ENCODE data around the gene FPR2.
"Not testable (repeated sequence)": the region's sequence is repeated elsewhere in the genome, so short reads cannot be mapped to it uniquely, and the experiment has no call there.

FPR2 gene

GRCh38 chr19:51740356-51740755 lies 20.6 kb upstream of the FPR2 start:
- no peak for DNase-seq

GRCh38 chr19:51742789-51743188 lies 18.2 kb upstream of the FPR2 start:
- no peak for DNase-seq

GRCh38 chr19:51743405-51743804 lies 17.6 kb upstream of the FPR2 start:
- no peak for DNase-seq

- no peak for DNase-seq
Observed at GRCh38 chr19:51746731-51747130, 14.2 kb upstream of the FPR2 start.

- DNase-seq: no peak
Observed at GRCh38 chr19:51749979-51750378, 11.0 kb upstream of the FPR2 start.

GRCh38 chr19:51750400-51751094 lies 10.4 kb upstream of the FPR2 start:
- DNase-seq: no peak

- DNase-seq: no peak
Observed at GRCh38 chr19:51751655-51752054, 9.3 kb upstream of the FPR2 start, which contains the start of gene FPR1. Gene FPR1 (minus strand): TSS chr19:51751878. CDS start chr19:51746994, 4,884 bp downstream.

GRCh38 chr19:51754109-51754508 lies 6.9 kb upstream of the FPR2 start:
- no peak for DNase-seq

- no peak for DNase-seq
Observed at GRCh38 chr19:51754770-51755169, 6.2 kb upstream of the FPR2 start.

GRCh38 chr19:51755571-51755970 lies 5.4 kb upstream of the FPR2 start:
- DNase-seq: no peak

GRCh38 chr19:51761696-51762095 lies 716 bp downstream of the FPR2 start:
- DNase-seq: no peak

GRCh38 chr19:51765086-51765485 lies 4.1 kb downstream of the FPR2 start:
- no peak for DNase-seq

- DNase-seq: no peak
Observed at GRCh38 chr19:51766461-51766860, 5.5 kb downstream of the FPR2 start.

GRCh38 chr19:51771376-51772130 lies 10.6 kb downstream of the FPR2 start:
- DNase-seq: no peak

- DNase-seq: no peak
Observed at GRCh38 chr19:51772977-51773376, 12.0 kb downstream of the FPR2 start.

GRCh38 chr19:51776561-51776960 lies 15.6 kb downstream of the FPR2 start:
- not testable (repeated sequence) for DNase-seq

GRCh38 chr19:51777570-51778462 lies 16.8 kb downstream of the FPR2 start:
- DNase-seq: peak; percentile 39

GRCh38 chr19:51779181-51779580 lies 18.2 kb downstream of the FPR2 start:
- DNase-seq: no peak

GRCh38 chr19:51779703-51780102 lies 18.7 kb downstream of the FPR2 start:
- DNase-seq: no peak

GRCh38 chr19:51780270-51780669 lies 19.3 kb downstream of the FPR2 start:
- no peak for DNase-seq

GRCh38 chr19:51781999-51782398 lies 21.0 kb downstream of the FPR2 start:
- no peak for DNase-seq

- no peak for DNase-seq
Observed at GRCh38 chr19:51783372-51783771, 22.4 kb downstream of the FPR2 start.

GRCh38 chr19:51784109-51784785 lies 23.3 kb downstream of the FPR2 start:
- DNase-seq: no peak

All from NCI-H1436 treated with DMSO at 0.1 percent for 48 hours (cell line).